GM19467 (cell line): Measurements from ENCODE around the gene CBX2.

Source experiments
- ATAC-seq: cut with Tn5 transposase; IDR thresholded peaks from one replicate; pipeline ENCODE4 v1.9.1; 2021; ENCODE audit warnings: mild to moderate bottlenecking, moderate library complexity; ENCODE audit not compliant: unreplicated experiment

Gene CBX2

DNA sequence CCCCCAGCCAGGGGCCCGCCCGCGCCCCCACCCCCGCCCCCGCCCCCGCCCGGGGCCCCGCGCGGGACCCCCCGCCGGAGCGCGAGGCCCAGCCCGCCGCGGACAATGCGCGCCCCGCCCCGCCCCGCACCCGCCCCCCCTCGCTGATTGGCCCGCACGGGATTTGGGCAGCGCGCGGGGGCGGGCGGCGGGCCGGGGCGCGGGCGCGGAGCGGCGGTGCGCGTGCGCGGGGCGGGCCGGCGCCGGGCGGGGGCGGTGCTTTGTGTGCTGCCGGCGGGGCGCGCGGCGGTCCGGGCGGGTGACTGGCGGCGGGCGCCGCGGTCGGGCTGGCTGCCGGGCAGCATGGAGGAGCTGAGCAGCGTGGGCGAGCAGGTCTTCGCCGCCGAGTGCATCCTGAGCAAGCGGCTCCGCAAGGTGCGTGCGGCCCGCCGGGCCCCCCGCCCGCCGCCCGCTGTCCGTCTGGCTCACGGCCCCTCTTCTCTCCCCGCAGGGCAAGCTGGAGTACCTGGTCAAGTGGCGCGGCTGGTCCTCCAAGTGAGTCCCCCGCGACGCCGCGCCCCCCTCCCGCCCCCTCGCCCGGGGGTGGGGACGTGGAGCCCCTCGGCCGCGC lies at the start of gene CBX2:
Gene CBX2, plus strand, starts transcription at position 255 of the 610 bp plus-strand sequence. Its CDS starts 88 bp downstream, at position 343.
- no peak for ATAC-seq

DNA sequence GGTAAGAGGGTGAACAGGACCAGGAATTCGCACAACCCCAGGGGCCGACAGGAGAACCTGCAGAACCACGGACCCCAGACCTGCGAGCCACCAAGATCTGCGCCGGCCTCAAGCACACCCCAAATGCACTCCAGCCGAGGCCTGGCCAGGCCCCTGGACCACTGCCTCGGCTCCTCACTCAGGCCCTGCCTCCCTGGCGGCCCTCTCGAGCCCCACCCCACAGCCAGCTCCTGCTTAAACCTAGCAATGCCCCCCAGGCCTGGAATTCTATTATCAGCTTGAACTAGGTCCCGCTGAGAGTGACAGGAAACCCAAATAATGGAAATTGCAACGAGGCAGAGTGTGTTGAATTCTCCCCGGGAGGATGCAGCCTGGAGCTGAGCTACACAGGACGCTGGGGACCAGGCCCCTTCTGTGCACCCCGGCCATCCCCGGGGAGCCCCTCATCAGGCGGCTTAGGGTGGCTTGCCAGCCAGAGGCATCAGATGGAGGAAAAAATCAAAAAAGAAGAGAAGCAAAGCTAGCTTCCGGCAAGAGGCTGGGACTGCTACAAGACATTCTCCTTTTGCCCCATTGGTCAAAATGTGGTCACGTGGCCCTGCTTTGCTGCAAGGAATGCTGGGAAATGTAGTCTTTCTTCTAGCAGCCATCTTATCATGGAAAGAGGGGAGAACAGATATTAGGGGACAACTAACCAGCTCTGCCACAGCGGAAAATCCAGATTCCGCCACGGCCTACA lies 49.6 kb upstream of the CBX2 start:
- ATAC-seq: no peak

DNA sequence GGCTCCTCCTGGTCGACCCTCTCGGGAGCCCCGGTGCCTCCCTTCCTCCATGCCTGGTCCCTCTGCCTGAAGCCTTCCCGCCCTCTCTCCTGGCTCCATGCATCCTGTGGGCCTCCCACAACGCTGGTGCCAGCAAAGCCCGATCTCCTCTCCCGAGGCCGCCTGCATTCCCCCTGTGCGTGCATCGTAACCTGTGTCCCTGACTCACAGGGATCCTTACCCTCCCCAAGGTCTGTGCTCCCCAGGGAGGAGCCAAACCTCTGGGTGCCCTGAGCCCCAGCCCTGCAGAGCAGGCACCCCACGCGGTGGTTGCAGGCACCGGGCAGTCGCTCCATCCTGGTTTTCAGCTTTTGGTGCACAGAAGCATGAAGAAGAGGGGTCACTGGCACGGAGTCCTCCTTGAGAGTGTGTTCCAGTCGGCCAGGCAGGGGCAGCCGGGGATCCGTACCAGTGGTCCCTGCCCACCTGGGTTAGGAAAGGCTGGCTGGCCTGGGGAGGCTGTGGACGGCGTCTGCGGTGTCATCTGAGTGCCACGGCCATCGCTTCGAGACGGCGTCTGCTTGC lies 49.0 kb upstream of the CBX2 start:
- ATAC-seq: no peak

DNA sequence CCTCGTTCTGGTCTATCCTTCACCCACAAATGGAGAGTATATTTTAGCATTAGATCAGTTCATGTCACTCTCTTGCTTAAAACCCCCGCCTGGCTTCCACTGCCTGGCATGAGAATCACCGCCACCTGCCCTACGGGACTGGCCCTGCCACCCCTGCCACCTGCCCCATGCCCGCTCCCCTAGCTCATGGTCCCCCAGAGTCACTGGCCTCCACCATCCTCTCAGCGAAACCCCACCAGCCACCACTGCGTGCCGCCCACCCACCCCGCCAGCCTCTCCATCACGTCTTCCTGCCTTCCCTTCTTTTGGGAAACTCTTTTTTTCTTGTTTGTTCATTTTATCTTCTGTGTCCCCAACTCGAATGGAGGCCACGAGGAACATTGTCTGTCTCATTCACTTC lies 48.2 kb upstream of the CBX2 start:
- ATAC-seq: no peak

DNA sequence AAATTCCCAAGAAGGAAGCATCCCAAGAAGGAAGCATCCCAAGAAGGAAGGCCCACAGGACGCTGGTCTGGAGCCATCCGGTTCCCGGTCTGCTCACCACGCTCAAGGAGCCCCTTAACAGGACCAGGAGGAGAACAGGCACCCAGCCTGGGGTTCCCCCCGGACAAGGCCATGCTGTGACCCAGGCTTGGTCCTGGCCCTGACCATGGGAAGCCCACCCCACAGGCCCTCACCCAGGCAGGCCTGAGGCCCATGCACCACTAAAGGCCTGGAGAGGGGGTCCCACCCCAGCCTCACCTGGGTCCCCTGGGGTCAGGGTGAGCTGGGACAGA lies 47.5 kb upstream of the CBX2 start:
- ATAC-seq: no peak

DNA sequence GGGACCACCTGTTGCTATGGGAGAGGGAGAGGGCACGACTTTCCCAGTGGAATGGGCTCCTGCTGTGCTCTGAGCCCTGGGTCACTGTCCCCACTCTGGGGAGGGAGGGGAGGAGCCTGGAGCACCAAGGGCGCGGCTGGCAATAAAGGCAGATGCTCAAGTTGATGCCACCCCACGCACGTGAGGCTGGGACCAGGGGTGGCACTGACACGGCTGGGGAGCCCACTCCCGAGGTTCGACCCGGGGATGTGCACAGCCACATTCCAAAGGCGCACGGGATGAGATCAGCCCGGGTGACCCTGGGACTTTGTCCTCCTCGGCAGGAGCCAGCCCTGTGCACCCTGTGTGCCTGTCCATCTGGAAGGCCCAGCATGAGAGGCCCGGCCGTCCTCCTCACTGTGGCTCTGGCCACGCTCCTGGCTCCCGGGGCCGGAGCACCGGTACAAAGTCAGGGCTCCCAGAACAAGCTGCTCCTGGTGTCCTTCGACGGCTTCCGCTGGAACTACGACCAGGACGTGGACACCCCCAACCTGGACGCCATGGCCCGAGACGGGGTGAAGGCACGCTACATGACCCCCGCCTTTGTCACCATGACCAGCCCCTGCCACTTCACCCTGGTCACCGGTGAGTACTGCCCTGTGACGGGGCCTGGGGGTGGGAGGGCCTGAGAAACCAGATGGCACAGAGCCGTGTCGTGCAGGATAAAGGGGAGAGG lies 47.0 kb upstream of the CBX2 start, which contains the start of gene ENPP7:
Gene ENPP7, plus strand, starts transcription at position 175 of the 715 bp plus-strand sequence. Its CDS starts 197 bp downstream, at position 372.
- ATAC-seq: no peak

DNA sequence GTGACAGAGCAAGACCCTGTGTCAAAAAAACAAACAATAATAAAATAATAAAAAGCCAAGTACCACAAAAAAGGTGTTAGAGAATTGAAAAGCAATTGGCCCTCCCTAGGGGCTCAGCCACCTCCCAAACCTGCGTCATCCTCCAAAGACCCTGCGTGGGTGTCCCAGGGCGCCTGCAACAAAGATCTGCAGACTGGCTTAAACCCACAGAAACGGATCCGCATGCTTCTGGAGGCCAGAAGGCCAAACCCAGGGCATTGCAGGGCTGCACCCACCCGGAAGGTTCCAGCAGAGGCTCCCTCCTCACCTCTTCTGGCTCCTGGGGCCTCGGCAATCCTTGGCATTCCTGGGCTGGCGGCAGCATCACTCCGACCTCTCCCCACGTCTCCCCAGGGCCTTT lies 45.7 kb upstream of the CBX2 start:
- ATAC-seq: no peak

DNA sequence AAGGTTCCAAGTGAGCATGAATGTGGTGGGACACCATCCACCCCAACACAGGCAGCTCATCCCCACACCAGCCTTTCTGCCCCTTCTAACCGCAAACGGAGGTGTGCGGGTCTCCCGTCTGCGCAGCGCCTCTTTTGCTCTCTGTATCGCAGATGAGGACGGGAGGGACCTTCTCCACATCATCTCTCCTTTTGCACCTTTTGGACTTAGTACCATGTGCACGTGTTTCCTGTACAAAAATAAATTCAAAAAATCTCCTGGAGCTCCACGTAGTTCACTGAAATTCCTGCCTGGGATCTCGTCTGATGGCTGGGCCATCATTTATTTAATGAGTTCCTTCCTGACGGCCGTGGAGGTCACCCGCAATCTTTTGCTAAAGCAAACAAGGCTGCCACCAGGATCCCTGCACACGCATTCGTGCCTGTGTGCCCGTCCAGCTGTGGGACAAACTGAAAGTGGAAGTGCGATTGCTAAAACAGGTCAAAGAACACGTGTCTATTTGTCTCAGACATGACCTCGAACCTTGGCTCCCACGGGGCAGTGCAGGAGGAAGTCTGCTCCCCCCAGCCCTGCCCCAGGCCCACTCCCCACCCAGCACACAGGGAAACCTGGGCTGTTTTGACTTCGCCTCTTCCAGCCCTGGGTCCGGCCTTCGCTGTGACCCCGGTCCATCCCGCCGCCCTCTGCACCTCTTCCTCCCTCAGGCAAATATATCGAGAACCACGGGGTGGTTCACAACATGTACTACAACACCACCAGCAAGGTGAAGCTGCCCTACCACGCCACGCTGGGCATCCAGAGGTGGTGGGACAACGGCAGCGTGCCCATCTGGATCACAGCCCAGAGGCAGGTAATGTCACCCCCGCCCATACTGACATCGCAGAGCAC lies 44.9 kb upstream of the CBX2 start:
- ATAC-seq: no peak

DNA sequence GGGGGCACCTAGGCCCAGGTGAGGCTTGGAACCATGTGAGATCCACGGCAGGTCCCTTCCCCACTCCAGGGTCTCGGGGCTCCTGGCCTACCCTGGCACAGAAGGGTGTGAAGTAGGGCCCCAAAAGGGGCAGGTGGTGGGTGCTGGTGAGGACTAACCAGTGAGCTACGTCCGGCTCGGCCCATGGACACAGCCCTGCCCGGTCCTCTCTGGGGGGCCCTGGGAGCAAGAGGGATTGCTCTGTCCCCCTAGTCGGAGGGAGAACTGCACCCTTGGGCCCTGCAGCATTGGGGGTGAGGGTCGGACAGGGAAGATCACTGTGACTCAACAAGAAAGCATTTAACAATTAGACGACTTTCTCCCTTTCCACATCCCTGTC lies 44.3 kb upstream of the CBX2 start:
- ATAC-seq: no peak

DNA sequence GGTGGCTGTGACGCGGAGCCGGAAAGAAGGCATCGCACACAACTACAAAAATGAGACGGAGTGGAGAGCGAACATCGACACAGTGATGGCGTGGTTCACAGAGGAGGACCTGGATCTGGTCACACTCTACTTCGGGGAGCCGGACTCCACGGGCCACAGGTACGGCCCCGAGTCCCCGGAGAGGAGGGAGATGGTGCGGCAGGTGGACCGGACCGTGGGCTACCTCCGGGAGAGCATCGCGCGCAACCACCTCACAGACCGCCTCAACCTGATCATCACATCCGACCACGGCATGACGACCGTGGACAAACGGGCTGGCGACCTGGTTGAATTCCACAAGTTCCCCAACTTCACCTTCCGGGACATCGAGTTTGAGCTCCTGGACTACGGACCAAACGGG lies 42.9 kb upstream of the CBX2 start:
- ATAC-seq: no peak

DNA sequence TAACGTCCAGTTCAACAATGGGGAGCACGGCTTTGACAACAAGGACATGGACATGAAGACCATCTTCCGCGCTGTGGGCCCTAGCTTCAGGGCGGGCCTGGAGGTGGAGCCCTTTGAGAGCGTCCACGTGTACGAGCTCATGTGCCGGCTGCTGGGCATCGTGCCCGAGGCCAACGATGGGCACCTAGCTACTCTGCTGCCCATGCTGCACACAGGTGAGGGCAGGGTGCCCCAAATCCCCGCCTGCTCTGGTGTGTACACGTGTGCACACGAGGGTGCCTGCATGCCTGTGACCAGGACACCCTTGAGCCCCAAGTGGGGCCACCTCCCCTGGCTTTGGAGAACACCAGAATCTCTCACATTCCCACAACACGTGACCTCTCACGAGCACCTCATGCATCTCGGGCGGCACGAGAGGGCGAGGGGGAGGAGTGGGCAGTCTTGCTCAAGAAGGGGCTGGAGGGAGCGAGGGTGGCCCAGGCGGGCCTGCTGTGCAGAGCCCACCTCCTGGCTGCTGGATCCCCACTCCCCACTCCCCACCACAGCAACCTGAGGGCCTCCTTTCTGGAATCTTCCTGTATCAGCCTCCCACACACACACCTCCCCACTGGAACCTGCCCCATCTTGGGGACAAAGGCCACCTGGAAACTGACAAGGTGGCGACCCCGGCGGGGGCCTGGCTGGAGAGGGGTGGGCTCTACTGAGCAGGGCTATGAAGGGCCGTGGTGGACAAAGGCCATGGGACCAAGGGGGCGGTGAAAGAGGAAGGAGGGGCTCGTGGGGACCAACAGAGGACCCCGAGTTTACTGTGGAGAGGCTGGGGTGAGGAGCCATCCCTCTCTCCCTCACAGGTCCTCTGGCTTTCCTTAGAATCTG lies 40.7 kb upstream of the CBX2 start:
- ATAC-seq: no peak

DNA sequence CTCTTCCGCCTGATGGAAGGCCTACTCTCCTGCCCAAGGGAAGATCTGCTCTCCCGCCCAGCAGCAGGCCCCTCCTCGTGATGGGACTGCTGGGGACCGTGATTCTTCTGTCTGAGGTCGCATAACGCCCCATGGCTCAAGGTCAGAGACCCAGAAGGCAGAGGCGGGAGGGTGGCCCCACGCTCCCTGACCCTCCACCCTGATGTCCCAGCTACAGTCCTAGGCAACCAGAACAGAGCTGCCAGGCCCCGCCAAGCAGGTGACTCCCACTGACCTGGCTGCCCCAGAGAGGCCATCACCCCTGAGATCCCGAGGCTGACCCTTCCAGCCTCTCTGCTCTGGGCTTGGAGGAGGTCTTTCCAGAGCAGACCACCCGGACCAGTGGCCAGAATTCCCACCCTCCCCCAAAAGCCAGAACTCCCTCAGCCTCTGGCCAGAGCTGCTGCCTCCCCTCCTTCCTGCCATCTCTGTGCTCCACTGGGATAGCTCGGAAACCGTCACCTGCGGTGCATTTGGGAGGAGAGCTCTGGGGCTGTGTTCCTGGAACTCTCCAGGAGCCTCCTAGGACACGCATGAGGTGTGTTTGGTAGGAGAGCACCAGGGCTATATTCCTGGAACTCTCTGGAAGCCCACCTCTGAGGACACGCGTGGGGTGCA lies 39.9 kb upstream of the CBX2 start:
- no peak for ATAC-seq

DNA sequence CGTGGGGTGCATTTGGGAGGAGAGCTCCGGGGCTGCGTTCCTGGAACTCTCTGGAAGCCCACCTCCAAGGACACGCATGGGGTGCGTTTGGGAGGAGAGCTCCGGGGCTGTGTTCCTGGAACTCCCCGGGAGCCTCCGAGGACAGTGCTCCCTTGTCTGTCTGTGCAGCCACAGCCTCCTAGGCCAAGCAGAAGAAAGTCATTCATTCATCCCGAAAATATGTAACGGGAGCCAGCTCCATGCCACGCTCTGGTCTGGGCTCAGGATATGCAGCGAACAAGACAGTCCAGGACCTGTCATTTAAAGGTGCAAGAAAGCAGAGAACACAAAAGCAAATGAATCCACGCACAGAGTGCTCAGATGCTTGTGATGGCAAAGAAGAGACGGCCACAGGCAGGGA lies 39.3 kb upstream of the CBX2 start:
- no peak for ATAC-seq

DNA sequence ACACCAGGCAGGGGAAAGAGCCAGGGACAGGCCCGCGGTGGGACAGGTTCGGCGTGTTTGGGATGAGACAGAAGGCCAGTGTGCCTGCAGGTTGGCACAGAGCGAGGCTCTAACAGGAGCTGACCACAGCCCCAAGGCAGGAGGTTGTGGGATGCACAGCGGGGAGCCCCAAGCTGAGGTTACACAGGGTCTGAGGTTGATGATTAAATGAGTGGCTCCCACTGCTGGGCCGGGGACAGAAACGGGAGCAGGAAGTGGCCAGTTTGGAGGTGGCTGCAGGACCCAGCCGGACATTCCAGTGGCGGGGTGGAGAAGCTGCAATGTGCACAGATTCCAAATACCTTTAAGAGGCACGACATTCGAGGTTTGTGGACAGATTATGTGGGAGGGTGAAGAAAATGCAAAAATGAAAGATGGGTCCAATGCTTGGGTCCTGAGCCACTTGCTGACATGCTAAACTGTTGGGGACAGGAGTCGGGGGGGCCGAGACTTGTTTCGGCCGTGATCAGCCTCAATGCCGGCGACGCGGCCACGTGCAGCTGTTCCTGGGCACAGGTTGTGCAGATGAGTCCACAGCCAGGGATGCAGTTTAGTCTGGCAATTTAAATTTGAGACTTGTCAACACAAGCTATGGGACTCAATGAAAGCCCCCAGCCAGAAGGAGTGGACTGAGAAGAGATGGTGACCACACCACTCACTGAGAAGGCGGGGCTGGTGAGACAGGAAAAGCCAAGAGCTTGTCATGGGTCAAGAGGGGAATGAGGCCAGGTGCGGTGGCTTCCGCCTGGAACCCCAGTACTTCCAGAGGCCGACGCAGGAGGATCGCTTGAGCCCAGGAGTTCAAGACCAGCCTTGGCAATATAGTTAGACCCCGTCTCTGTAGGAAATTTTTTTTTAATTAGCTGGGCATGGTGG lies 38.5 kb upstream of the CBX2 start:
- no peak for ATAC-seq

DNA sequence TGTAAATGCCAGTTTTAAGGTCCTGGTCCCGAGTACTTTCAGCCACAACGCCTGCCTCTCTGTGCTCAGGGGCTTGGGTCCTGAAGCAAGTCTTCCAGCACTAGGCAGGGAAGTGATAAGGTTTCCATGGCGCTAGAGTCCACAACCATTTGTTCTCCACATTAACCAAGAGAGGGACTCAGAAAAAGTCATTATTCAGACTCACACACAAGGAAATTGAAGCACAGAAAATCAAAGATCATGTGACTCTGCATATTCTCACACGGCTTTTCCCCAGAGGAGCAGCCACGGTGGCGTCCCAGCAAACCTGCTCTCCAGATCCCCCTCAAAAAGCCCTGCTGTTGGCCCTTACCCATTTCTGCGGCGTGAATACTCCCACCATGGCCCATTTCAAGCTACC lies 37.5 kb upstream of the CBX2 start:
- no peak for ATAC-seq

DNA sequence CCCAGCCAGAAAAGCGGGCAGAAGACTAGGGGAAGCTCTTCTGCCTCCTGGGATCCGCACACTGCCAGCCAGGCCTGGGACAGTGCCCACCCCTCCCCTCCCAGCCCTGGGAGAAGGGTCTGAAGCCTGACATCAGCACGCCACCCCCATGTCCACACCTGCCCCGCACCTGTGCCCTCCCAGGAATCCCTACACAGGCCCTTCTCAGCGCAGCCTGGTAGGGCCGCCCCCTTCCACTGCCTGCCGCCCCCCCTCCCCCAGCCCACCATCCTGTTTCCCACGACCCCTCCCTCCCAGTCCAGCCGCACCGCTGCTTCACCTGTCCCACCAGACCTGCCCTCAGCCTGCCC lies 36.6 kb upstream of the CBX2 start:
- ATAC-seq: no peak

DNA sequence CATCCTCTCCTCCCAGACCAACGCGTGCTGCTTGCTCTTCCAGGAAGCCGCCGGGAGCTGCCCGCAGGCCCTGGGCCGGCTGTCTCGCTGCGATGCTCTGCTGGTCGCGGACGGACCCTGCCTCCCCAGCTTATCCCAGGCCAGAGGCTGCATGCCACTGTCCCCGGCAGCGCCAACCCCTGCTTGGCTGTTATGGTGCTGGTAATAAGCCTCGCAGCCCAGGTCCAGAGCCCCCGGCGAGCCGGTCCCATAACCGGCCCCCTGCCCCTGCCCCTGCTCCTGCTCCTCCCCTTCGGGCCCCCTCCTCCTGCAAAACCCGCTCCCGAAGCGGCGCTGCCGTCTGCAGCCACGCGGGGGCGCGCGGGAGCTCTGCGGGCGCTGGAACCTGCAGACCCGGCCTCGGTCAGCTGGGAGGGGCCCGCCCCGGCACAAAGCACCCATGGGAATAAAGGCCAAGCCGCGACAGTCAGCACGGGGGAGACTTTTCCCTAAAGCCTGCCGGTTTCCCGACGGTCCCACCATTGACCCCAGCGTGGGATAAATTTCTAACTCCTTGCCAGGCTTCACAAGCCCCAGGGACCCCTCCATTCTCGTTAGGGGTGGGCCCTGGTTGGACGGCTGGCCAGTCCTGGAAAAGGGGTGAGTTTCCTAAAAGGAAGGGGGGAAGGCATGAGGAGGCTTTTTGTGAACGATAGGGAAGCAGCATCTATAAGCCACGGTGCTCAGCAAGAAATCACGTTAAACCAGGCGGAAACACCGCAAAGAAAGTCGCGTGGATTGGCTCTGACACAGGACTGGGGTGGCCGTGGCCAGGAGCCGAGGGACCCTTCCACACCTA lies 36.0 kb upstream of the CBX2 start:
- no peak for ATAC-seq

DNA sequence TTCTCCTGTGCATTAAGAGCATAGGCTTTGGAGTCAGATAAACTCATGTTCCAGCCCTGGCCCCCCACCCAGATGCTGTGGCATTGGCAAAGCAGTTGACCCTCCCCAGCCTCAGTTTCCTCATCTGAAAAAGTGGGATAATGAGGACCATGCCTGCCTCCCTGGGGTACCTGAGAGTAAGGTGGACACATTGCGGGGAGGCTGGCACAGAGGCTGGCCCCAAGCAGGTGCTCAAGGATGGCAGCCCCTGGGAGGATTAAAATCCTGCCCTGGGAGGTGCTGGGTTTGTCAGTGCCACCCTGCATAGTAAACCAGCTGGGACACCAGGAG lies 35.4 kb upstream of the CBX2 start:
- ATAC-seq: no peak
